ENCODE data around the gene LRRC4C.

DNA sequence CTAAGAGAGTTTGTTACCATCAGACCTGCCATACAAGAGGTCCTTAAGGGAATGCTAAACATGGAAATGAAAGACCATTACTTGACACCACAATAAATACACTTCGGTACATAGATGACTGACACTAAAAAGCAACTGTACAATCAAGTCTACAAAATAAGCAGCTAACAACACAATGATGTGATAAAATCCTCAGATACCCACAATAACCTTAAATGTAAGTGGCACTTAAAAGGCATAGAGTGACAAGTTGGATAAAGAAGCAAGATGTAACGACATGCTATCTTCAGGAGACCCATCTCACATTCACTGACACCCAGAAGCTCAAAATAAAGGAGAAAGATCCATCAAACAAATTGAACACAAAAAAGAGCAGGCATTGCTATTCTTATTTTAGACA, 107.6 kb downstream of the LRRC4C start:
- TF ChIP-seq EZH2 (IDR thresholded peaks at IDR 0.05; ENCODE audit: borderline replicate concordance, low read length): no peak
- TF ChIP-seq CTCF (IDR thresholded peaks at IDR 0.05; ENCODE audit: low read length): no peak

Measured in OCI-LY1 (cell line).